Transverse colon (tissue), 4 donors: ENCODE results near the gene NBDY. TPM values are rescaled to one million over a fixed set of nuclear protein-coding genes. Genes with fewer than 3 reads are reported as not detected.
"Not testable (repeated sequence)": the region's sequence is repeated elsewhere in the genome, so short reads cannot be mapped to it uniquely, and the experiment has no call there.

Source experiments
- DNase-seq: peaks from one replicate; pipeline ENCODE4 v3.0.0-alpha.2; 2019
- H3K27ac ChIP-seq, 4 donors: fragments of 200-600 bp; sonication (generic); 2 replicates each; pipeline ENCODE4 v1.5.1; 2016 to 2018; ENCODE audit warnings: inconsistent platforms in 4 of 4
- H3K27me3 ChIP-seq: fragments of 200-600 bp; sonication (generic); 2 replicates; pipeline ENCODE4 v1.5.1; 2017; ENCODE audit warnings: inconsistent platforms
- H3K36me3 ChIP-seq, 4 donors: fragments of 200-600 bp; sonication (generic); 2 replicates each; pipeline ENCODE4 v1.5.1; 2017 to 2019; ENCODE audit warnings: inconsistent platforms in 4 of 4
- H3K4me1 ChIP-seq, 4 donors: fragments of 200-600 bp; sonication (generic); 2 replicates each; pipeline ENCODE4 v1.5.1; 2017 to 2020; ENCODE audit warnings: inconsistent platforms in 4 of 4
- H3K4me3 ChIP-seq, 4 donors: fragments of 200-600 bp; sonication (generic); 1 replicate in 1 of 4; 2 replicates in 3 of 4; pipeline versions ENCODE4 v1.5.1 to v1.6.1; 2017 to 2019; ENCODE audit warnings: inconsistent platforms in 4 of 4
- H3K9me3 ChIP-seq, 2 donors: fragments of 200-600 bp; sonication (generic); 2 replicates each; pipeline ENCODE4 v1.5.1; 2017 to 2019; ENCODE audit warnings: inconsistent platforms in 2 of 2
- CTCF ChIP-seq, 5 experiments: fragments of 200-600 bp in 3 of 5; fragments of 450-650 bp in 2 of 5; sonication (generic) in 3 of 5; IDR thresholded peaks; 1 replicate in 2 of 5; 2 replicates in 3 of 5; pipeline ENCODE4 v1.5.1; 2016 to 2017; ENCODE audit warnings: antibody characterized with exemption in 5 of 5, inconsistent platforms in 3 of 5, mild to moderate bottlenecking in 2 of 5, moderate library complexity in 1 of 5
- EP300 ChIP-seq: sonication (generic); formaldehyde crosslinking; IDR thresholded peaks from one replicate; pipeline ENCODE4 v1.6.1; 2017; ENCODE audit warnings: antibody characterized with exemption, low read depth
- POLR2A ChIP-seq: fragments of 450-650 bp; IDR thresholded peaks from one replicate; pipeline ENCODE4 v1.6.1; 2016; ENCODE audit warnings: antibody characterized with exemption, mild to moderate bottlenecking, moderate library complexity
- POLR2AphosphoS5 ChIP-seq, 3 donors: sonication (generic); formaldehyde crosslinking; IDR thresholded peaks; one replicate each; pipeline ENCODE4 v1.6.1; 2016; ENCODE audit warnings: antibody characterized with exemption in 3 of 3
- WGBS, 2 donors: methylation state at CpG; one replicate each; pipeline ENCODE4 v1.1.5; 2018; ENCODE audit warnings: low coverage in 1 of 2; 5-methylcytosine and 5-hydroxymethylcytosine counted together
- in situ Hi-C, 4 donors: fragments of 200-750 bp; cut with MboI; loops; one replicate each; pipeline versions ENCODE4 v1.15.0 to v1.15.1; 2017; ENCODE audit warnings: low sequenced_read_pairs in 3 of 4, low pct_ligation_motif_present in 1 of 4, low pct_unique_long_range_greater_than_20kb in 1 of 4
- intact Hi-C: fragments of 100-400 bp; cut with DNase I; formaldehyde crosslinking; loops from one replicate; pipeline ENCODE4 v1.15.1; 2023; ENCODE audit warnings: low total_unique reads
- total RNA-seq, 4 donors: library from RNA; depleted of rRNA; stranded (reverse); fragments of >200 nt; gene quantifications; one replicate each; pipeline ENCODE4 v1.1.0, GENCODE V29; 2016

The NBDY gene
- total RNA-seq, 4 donors from 2014 or later = 4.1 to 10.5 (median 9.4) TPM; not detected in 1

GRCh38 chrX:56759736-56760409, 30.8 kb downstream of the NBDY start:
- no peak overlapping the region for H3K4me3 ChIP-seq
- no peak for DNase-seq
- in situ Hi-C loops = loop anchor here in 2 of 4 donors (25.0 kb wide), 1 partner anchor 227 kb away; the partner anchor contains the start of gene SPIN3 (in 2 of the 2)
- TF ChIP-seq POLR2A = no peak
- TF ChIP-seq EP300 = no peak
- no peak for TF ChIP-seq CTCF (IDR thresholded peaks at IDR 0.05)
- no peak for TF ChIP-seq POLR2AphosphoS5 (IDR thresholded peaks at IDR 0.05)
- no peak overlapping the region for H3K27ac ChIP-seq
- no peaks in the 10 kb centered on the region for H3K9me3 ChIP-seq
- WGBS, 2 donors = 76% methylated on average over 7 of the region's 7 CpGs; no CpG with 5 or more reads in 1 of the 2 donors
- no peaks in the 10 kb centered on the region for H3K27me3 ChIP-seq
- peaks cover 0 to 3% (median 3%) of the 10 kb centered on the region in 4 donors for H3K4me1 ChIP-seq
- intact Hi-C loops = no loop called here
- H3K36me3 ChIP-seq = no peaks in the 10 kb centered on the region

- DNase-seq, H3K9me3 ChIP-seq, H3K36me3 ChIP-seq, H3K4me1 ChIP-seq, H3K27ac ChIP-seq, intact Hi-C loops, H3K27me3 ChIP-seq, H3K4me3 ChIP-seq: not testable (repeated sequence)
- in situ Hi-C loops = loop anchor here in 2 of 4 donors (25.0 kb wide), 1 partner anchor 227 kb away; the partner anchor contains the start of gene SPIN3 (in 2 of the 2)
- 79% methylated on average over 15 of the region's 15 CpGs; no CpG with 5 or more reads in 1 of the 2 donors for WGBS, 2 donors
These were observed 31.5 kb downstream of the NBDY start for GRCh38 chrX:56760410-56761124.

- H3K9me3 ChIP-seq = no peaks in the 10 kb centered on the region
- WGBS, 2 donors = 83% methylated on average over 5 of the region's 5 CpGs; no CpG with 5 or more reads in 1 of the 2 donors
- H3K4me3 ChIP-seq = no peak overlapping the region
- in situ Hi-C loops (loop anchor here in 2 of 4 donors (25.0 kb wide), 1 partner anchor 226 kb away; the partner anchor contains the start of gene SPIN3 (in 2 of the 2)), intact Hi-C loops (no loop called here)
- H3K27ac ChIP-seq = no peak overlapping the region
- no peak for DNase-seq
- H3K4me1 ChIP-seq = peaks cover 0 to 9% (median 7%) of the 10 kb centered on the region in 4 donors
- no peaks in the 10 kb centered on the region for H3K36me3 ChIP-seq
- TF ChIP-seq POLR2AphosphoS5 (IDR thresholded peaks at IDR 0.05) = no peak
- TF ChIP-seq CTCF (IDR thresholded peaks at IDR 0.05) = no peak
- no peak for TF ChIP-seq EP300
- TF ChIP-seq POLR2A = no peak
- H3K27me3 ChIP-seq = no peaks in the 10 kb centered on the region
These were observed 32.1 kb downstream of the NBDY start for GRCh38 chrX:56761167-56761566.

- Histone ChIP-seq H3K4me1 (peaks cover 0 to 9% (median 7%) of the 10 kb centered on the region in 4 donors), H3K9me3 (no peaks in the 10 kb centered on the region), H3K27me3 (no peaks in the 10 kb centered on the region), H3K27ac (no peak overlapping the region), H3K4me3 (no peak overlapping the region), H3K36me3 (no peaks in the 10 kb centered on the region)
- WGBS, 2 donors = 37% methylated on average over 3 of the region's 3 CpGs; no CpG with 5 or more reads in 1 of the 2 donors
- intact Hi-C loops = no loop called here
- TF ChIP-seq POLR2A = no peak
- TF ChIP-seq CTCF (IDR thresholded peaks at IDR 0.05) = no peak
- no peak for TF ChIP-seq EP300
- TF ChIP-seq POLR2AphosphoS5 (IDR thresholded peaks at IDR 0.05) = no peak
- no peak for DNase-seq
- in situ Hi-C loops = loop anchor here in 2 of 4 donors (25.0 kb wide), 1 partner anchor 225 kb away; the partner anchor contains the start of gene SPIN3 (in 2 of the 2)
These were observed 33.2 kb downstream of the NBDY start for GRCh38 chrX:56762220-56762619.
